HFF-Myc (cell line): ENCODE measurements around the gene CCDC183.

Source experiments
- DNase-seq: peaks from one replicate; pipeline ENCODE4 v3.0.0-alpha.2; 2011; ENCODE audit warnings: low read depth; ENCODE audit errors: extremely low read depth
- H3K4me3 ChIP-seq: replicated peaks from 2 replicates; pipeline ENCODE4 v1.5.1; 2011; ENCODE audit warnings: low read depth, mild to moderate bottlenecking, control low read depth, low read length
- TF ChIP-seq, protein P1 (sequence below): IDR thresholded peaks from 2 replicates; pipeline ENCODE4 v1.5.1; 2012; ENCODE audit warnings: mild to moderate bottlenecking, low read depth, low read length, control low read depth; ENCODE audit errors: missing control alignments

CCDC183 gene

DNA sequence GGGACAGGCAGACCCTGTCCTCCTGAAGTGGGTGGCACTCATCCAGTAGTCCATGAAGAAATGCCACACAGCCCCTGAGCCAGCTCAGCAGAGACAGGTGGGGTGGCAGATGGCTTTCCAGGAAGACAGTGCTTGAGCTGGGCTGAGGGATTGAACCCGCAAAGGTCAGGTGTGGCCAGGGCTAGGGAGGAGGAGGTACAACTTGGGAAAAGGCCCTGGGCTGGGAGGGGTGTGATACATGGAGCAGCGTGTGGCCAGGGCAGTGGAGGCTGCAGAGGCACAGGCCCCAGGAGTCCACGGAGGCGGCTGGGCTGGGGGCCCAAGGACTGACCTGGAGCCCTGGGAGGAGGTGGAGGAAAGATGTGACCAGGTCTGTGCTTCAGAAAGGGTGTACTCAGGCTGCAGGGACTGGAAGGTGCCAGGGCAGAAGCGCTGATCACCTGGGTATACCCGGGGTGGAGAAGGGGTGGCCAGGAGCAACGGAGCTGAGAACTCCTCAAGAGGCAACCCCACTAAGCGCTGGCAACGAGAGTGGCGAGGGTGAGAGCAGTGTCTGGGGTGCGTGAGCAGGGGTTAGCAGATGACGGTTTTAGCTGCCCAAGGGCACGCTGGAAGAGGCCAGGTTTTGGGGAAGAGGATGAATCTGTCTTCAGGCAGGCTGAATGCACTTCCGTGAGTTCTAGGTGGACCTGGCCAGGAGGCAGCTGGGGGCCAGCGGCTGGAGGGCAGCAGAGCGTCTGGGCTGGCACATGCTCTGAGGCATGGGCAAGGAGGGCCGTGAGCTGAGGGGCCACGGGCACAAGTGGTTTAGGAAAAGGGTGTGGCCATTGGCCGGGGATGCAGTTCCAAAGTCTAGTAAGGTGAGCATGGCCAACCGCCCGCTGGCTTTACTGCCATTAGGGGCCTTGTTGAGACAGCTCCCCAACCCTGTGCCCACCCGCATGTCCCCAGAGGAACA is 7.7 kb downstream of the CCDC183 start:
- DNase-seq, result no peak
- no peak overlapping the region for H3K4me3 ChIP-seq
- TF ChIP-seq, protein P1, sequence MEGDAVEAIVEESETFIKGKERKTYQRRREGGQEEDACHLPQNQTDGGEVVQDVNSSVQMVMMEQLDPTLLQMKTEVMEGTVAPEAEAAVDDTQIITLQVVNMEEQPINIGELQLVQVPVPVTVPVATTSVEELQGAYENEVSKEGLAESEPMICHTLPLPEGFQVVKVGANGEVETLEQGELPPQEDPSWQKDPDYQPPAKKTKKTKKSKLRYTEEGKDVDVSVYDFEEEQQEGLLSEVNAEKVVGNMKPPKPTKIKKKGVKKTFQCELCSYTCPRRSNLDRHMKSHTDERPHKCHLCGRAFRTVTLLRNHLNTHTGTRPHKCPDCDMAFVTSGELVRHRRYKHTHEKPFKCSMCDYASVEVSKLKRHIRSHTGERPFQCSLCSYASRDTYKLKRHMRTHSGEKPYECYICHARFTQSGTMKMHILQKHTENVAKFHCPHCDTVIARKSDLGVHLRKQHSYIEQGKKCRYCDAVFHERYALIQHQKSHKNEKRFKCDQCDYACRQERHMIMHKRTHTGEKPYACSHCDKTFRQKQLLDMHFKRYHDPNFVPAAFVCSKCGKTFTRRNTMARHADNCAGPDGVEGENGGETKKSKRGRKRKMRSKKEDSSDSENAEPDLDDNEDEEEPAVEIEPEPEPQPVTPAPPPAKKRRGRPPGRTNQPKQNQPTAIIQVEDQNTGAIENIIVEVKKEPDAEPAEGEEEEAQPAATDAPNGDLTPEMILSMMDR, result no peak

DNA sequence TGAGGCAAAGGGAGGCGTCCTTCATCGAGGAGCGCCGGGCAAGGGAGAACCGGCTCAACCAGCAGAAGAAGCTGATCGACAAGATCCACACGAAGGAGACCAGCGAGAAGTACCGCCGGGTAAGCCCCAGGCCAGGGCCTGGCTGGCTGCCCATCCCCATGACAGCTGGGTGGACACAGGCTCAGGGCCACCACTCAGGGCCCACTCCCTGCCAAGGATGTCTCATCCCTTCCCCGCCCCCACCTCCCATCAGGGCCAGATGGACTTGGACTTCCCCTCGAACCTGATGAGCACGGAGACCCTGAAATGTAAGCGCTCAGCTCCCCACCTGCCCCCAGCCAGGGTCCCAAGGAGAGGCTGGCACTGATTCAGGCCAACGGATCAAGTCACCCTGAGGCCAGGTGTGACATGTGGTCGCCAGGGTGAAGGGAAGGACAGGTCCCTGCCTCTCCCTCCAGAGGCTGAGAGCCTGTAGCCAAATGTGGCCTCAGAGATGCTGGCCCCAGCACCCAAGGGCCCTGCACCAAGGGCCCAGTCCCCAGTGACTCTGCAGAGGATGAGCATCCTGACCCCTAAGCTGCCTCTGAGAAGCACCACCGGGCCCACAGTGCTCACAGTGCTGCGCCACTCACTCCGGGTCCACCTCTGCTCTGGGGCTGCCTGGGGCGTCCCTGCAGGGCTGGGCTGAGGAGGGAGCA is 8.5 kb downstream of the CCDC183 start:
- no peak overlapping the region for H3K4me3 ChIP-seq
- DNase-seq, result no peak
- TF ChIP-seq, protein P1, result no peak

DNA sequence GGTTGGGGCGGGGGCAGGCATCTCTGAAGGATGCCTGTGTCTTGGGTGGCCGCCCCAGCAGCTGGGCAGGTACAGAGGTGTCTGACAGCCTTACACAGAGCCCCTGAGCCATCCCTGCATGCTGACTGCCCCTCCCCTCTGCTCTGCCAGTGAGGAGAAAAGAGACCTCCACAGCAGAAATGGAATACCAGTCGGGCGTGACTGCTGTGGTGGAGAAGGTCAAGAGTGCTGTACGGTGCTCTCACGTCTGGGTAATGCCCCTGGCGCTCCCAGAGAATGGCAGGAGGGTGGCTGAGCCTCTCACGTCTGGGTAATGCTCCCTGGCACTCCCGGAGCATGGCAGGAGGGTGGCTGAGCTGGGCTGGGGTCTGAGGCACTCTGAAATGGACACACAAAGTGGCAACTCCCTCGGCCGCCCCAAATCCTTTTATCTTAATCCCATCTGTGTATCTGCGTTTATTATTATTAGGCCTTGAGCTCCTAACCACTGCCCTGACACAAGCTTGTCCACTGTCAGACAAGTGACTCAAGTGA is 9.1 kb downstream of the CCDC183 start:
- no peak for DNase-seq
- TF ChIP-seq, protein P1, result no peak
- H3K4me3 ChIP-seq, result no peak overlapping the region

DNA sequence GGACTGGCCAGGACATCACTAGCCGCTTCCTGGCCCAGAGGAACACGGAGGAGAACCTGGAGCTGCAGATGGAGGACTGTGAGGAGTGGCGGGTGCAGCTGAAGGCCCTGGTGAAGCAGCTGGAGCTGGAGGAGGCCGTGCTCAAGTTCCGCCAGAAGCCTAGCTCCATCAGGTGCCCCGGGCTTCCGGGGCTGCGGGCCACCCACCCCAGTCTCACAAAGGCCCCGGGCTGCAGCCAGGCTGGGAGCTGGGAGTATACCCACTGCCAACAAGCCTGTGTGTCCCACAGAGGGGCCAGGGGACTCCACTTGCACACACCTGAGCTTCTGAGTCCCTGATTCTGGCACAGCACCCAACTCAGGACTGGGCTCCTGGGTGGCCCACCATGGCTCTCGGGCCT is 9.9 kb downstream of the CCDC183 start:
- DNase-seq, result no peak
- no peak overlapping the region for H3K4me3 ChIP-seq
- TF ChIP-seq, protein P1, result no peak

DNA sequence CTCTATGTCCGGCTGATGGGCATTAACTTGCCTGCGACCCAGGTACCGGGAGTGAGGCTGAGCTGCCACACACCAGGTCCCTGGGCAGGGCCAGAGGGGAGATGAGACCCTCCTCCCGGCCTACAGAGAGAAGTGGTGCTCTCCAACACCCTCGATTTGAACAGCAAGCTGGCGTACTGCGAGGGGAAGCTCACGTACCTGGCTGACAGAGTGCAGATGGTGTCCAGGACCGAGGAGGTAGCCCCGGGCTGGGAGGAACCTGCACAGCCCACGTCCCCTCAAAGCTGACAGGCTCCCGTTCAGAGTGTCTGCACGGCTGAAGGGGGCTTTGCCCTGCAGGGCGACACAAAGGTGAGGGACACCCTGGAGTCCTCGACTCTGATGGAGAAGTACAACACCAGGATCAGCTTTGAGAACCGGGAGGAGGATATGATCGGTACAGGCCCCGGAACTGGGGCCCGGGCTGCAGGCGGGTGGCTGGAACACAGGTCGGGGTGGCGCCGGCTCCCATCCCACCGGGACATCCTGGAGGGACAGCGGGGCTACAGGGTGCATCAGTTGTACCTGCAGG is 10.6 kb downstream of the CCDC183 start:
- TF ChIP-seq, protein P1, result no peak
- H3K4me3 ChIP-seq, result peak overlapping the region; percentile 53
- no peak for DNase-seq

DNA sequence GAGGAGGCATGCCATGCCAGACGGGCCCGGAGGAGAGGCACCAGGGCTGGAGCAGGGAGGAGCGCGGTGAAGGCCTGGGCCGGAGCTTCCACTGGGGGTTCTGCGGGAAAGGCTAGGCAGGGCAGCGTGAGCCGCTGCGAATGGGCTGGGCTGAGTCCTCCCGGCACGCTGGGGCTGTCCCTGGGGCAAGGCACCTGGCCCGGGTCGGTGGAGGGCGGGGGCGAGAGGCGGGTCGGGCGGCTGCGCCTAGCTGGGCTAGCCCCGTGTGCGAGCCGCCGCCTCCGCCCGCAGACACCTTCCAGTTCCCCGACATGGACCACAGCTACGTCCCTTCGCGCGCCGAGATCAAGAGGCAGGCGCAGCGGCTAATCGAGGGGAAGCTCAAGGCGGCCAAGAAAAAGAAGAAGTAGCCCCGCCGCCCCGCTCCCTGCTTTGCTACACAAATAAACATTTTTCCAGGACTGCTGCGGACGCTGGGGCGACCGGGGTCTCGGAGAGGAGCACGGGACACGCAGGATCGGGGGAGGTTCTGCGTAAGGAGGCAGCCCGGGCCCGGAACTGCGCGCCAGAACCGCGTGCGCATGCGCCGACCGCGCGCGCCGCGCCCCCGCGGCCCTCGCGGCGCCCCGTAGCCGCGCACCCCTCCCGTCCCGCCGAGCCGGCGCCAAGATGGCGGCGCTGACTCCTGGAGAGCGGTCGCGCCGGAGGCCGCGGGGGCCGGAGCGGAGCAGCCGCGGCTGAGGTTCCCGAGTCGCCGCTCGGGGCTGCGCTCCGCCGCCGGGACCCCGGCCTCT is 11.3 kb downstream of the CCDC183 start, which contains the start of gene RABL6:
Gene RABL6, plus strand, starts transcription at position 668 of the 794 bp plus-strand sequence. CDS start 249 bp downstream, outside the sequence.
- H3K4me3 ChIP-seq, result peak within 1 kb of the TSS; percentile 53
- no peak for DNase-seq
- TF ChIP-seq, protein P1, result no peak
